C4-2B (cell line): ENCODE measurements around the gene OSBPL8.

Experiments used
- CTCF ChIP-seq: fragments of 450-650 bp; conservative IDR thresholded peaks from 2 replicates; pipeline ENCODE4 v1.5.1; 2017; ENCODE audit warnings: mild to moderate bottlenecking
- ZFX ChIP-seq: fragments of 450-650 bp; IDR thresholded peaks from 2 replicates; pipeline ENCODE4 v1.6.1; 2017

GRCh38 chr12:76548222-76548837 is 11.2 kb downstream of the OSBPL8 start:
- TF ChIP-seq CTCF (no peak), ZFX (no peak)
